ENCODE measurements around the gene GRID2. TPM values are rescaled to one million over a fixed set of nuclear protein-coding genes. Genes with fewer than 3 reads are reported as not detected.

GRID2 gene
- total and polyA plus RNA-seq, 8 donors = 0.39 TPM; not detected in 7

GRCh38 chr4:92339676-92340075, 35.9 kb downstream of the GRID2 start:
- FAIRE-seq (no peak), ATAC-seq (no peak), DNase-seq (no peak)
- Histone ChIP-seq H3K27me3 (no peaks in the 10 kb centered on the region), H3K4me3 (no peak overlapping the region), H3K27ac (no peak overlapping the region), H3K4me1 (no peaks in the 10 kb centered on the region), H3K9me3 (no peaks in the 10 kb centered on the region), H3K36me3 (no peaks in the 10 kb centered on the region)
- intact Hi-C loops (cut with DNase I) = no loop called here
- no peak for TF ChIP-seq CTCF (IDR thresholded peaks at IDR 0.05)
- 66 to 71% methylated on average over 4 of the region's 4 CpGs for WGBS, 2 donors

GRCh38 chr4:92344216-92344615, 40.5 kb downstream of the GRID2 start:
- no peak for TF ChIP-seq CTCF (IDR thresholded peaks at IDR 0.05)
- ATAC-seq = no peak
- DNase-seq = no peak
- FAIRE-seq = no peak
- intact Hi-C loops (cut with DNase I) = no loop called here
- Histone ChIP-seq H3K27me3 (no peaks in the 10 kb centered on the region), H3K9me3 (no peaks in the 10 kb centered on the region), H3K4me3 (no peak overlapping the region), H3K36me3 (no peaks in the 10 kb centered on the region), H3K27ac (no peak overlapping the region), H3K4me1 (peaks cover 0 to 2% (median 0%) of the 10 kb centered on the region in 3 donors)
- 86 to 94% methylated on average over 3 of the region's 3 CpGs for whole genome bisulfite sequencing, 2 donors

- H3K27ac ChIP-seq = no peak overlapping the region
- DNase-seq (no peak), FAIRE-seq (no peak), ATAC-seq (no peak)
- intact Hi-C loops (cut with DNase I) = no loop called here
- H3K4me1 ChIP-seq = peaks cover 0 to 6% (median 0%) of the 10 kb centered on the region in 3 donors
- H3K27me3 ChIP-seq = no peaks in the 10 kb centered on the region
- TF ChIP-seq CTCF (IDR thresholded peaks at IDR 0.05) = no peak
- H3K36me3 ChIP-seq = no peaks in the 10 kb centered on the region
- no peak overlapping the region for H3K4me3 ChIP-seq
- WGBS, 2 donors = 82 to 83% methylated on average over 3 of the region's 3 CpGs
- H3K9me3 ChIP-seq = no peaks in the 10 kb centered on the region
These were observed 42.5 kb downstream of the GRID2 start for GRCh38 chr4:92346289-92346688.

GRCh38 chr4:92357966-92358365, 54.2 kb downstream of the GRID2 start:
- ATAC-seq (no peak), DNase-seq (no peak), FAIRE-seq (no peak)
- no peak overlapping the region for H3K27ac ChIP-seq
- H3K4me3 ChIP-seq = no peak overlapping the region
- H3K4me1 ChIP-seq = no peaks in the 10 kb centered on the region
- H3K27me3 ChIP-seq = no peaks in the 10 kb centered on the region
- no peaks in the 10 kb centered on the region for H3K36me3 ChIP-seq
- WGBS, 2 donors = 90 to 91% methylated on average over 2 of the region's 2 CpGs
- intact Hi-C loops (cut with DNase I) = no loop called here
- H3K9me3 ChIP-seq = no peaks in the 10 kb centered on the region
- TF ChIP-seq CTCF (IDR thresholded peaks at IDR 0.05) = no peak

GRCh38 chr4:92359491-92359890, 55.7 kb downstream of the GRID2 start:
- 22 to 40% methylated on average over 2 of the region's 2 CpGs for WGBS, 2 donors
- Histone ChIP-seq H3K9me3 (no peaks in the 10 kb centered on the region), H3K27ac (no peak overlapping the region), H3K27me3 (no peaks in the 10 kb centered on the region), H3K4me1 (no peaks in the 10 kb centered on the region), H3K36me3 (no peaks in the 10 kb centered on the region), H3K4me3 (no peak overlapping the region)
- TF ChIP-seq CTCF (IDR thresholded peaks at IDR 0.05) = no peak
- intact Hi-C loops (cut with DNase I) = no loop called here
- peak in 2 of 6 donors; percentile 14 to 18 for DNase-seq
- ATAC-seq = peak in 2 of 4 donors; percentile 44 to 56
- no peak for FAIRE-seq
